Gastroesophageal sphincter (tissue), 3 donors: ENCODE results near the gene MOV10L1.

Source experiments
- CTCF ChIP-seq, 4 experiments: fragments of 200-600 bp in 2 of 4; fragments of 450-650 bp in 2 of 4; sonication (generic) in 1 of 4; IDR thresholded peaks; one replicate each; pipeline ENCODE4 v1.5.1; 2017 to 2019; ENCODE audit warnings: antibody characterized with exemption in 4 of 4, mild to moderate bottlenecking in 2 of 4, moderate library complexity in 2 of 4
- EP300 ChIP-seq: sonication (generic); formaldehyde crosslinking; IDR thresholded peaks from one replicate; pipeline ENCODE4 v1.6.1; 2017; ENCODE audit warnings: antibody characterized with exemption, mild to moderate bottlenecking
- POLR2AphosphoS5 ChIP-seq: sonication (generic); formaldehyde crosslinking; IDR thresholded peaks from one replicate; pipeline ENCODE4 v1.6.1; 2017; ENCODE audit warnings: antibody characterized with exemption

DNA sequence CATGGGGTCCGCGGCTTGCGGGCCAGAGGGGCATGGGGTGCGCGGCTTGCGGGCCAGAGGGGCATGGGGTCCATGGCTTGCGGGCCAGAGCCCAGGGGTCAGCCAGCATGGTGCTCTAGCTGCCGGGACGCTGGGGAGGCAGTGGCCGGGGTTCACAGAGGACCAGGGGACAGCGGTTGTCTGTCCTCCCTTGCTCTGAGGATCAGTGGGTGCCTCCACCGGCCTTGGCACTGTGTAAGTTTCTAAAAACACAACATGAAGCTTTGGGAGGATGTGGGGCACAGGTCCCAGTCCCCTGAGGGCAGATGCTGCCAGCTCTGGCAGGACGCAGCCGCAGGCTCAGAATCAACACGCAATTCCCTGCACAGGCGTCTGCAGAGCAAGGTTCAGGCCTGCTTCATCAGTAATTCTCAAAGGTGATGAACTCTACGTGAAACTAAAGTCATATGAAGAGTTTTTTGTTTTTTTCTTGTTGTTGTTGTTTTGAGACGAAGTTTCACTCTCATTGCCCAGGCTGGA, 7.5 kb upstream of the MOV10L1 start:
- TF ChIP-seq CTCF (IDR thresholded peaks at IDR 0.05) (no peak), POLR2AphosphoS5 (no peak), EP300 (no peak)
